SJCRH30 (cell line): ENCODE data around the gene RBKS. TPM values are rescaled to one million over a fixed set of nuclear protein-coding genes. Genes with fewer than 3 reads are reported as not detected.
"Not testable (repeated sequence)": the region's sequence is repeated elsewhere in the genome, so short reads cannot be mapped to it uniquely, and the experiment has no call there.

ENCODE experiments used
- DNase-seq, 2 experiments: peaks; one replicate each; pipeline ENCODE4 v3.0.0-alpha.2; 2015 to 2020
- H3K27ac ChIP-seq: fragments of 250-450 bp; sonication (Bioruptor Pico); 2 replicates; pipeline ENCODE4 v1.5.1; 2020; ENCODE audit warnings: mild to moderate bottlenecking, moderate library complexity
- H3K27me3 ChIP-seq: fragments of 250-450 bp; sonication (Bioruptor Pico); 2 replicates; pipeline ENCODE4 v1.5.1; 2020; ENCODE audit warnings: mild to moderate bottlenecking, moderate library complexity
- H3K36me3 ChIP-seq: fragments of 250-450 bp; sonication (Bioruptor Pico); 2 replicates; pipeline ENCODE4 v1.5.1; 2020; ENCODE audit warnings: mild to moderate bottlenecking, moderate library complexity
- H3K4me1 ChIP-seq: fragments of 250-450 bp; sonication (Bioruptor Pico); 2 replicates; pipeline ENCODE4 v1.5.1; 2020; ENCODE audit warnings: mild to moderate bottlenecking, moderate library complexity
- H3K4me3 ChIP-seq: fragments of 250-450 bp; sonication (Bioruptor Pico); 2 replicates; pipeline ENCODE4 v1.5.1; 2020; ENCODE audit warnings: mild to moderate bottlenecking, moderate library complexity
- H3K9me3 ChIP-seq: fragments of 250-450 bp; sonication (Bioruptor Pico); replicated peaks from 2 replicates; pipeline ENCODE4 v1.5.1; 2020; ENCODE audit warnings: mild to moderate bottlenecking, moderate library complexity
- total RNA-seq: library from RNA; depleted of rRNA; stranded (reverse); fragments of >200 nt; shearing (Covaris generic); gene quantifications from 2 replicates; pipeline ENCODE4 v1.2.3, GENCODE V29; 2014

The RBKS gene
- total RNA-seq, 1 experiment from 2014 or later = 0.20 TPM

DNA sequence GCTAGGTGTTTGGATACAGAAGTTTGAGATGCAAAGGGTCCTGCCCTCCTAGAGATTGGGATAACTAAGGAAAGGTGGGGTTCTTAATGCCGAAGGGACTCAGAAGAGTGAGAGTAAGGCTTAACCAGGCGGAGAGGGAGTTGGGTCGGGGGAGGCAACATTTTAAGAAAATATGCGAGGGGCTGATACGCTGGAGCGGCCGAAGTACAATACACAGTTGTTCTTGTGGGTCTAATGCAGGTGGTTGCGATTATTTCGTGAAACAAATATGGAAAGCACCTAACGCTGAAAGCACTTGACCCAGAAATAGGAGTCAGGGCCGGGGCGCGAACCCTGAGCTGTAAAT lies 119.0 kb downstream of the RBKS start:
- peak overlapping the region; percentile 74 for H3K4me3 ChIP-seq
- peaks cover 10% of the 10 kb centered on the region for H3K4me1 ChIP-seq
- H3K9me3 ChIP-seq = no peaks in the 10 kb centered on the region
- H3K27ac ChIP-seq = peak overlapping the region; percentile 66
- H3K27me3 ChIP-seq = no peaks in the 10 kb centered on the region
- no peak for DNase-seq
- H3K36me3 ChIP-seq = peaks cover 15% of the 10 kb centered on the region

- H3K4me3 ChIP-seq = no peak overlapping the region
- DNase-seq = no peak
- H3K4me1 ChIP-seq = peaks cover 12% of the 10 kb centered on the region
- no peak overlapping the region for H3K27ac ChIP-seq
- no peaks in the 10 kb centered on the region for H3K36me3 ChIP-seq
- no peaks in the 10 kb centered on the region for H3K9me3 ChIP-seq
- no peaks in the 10 kb centered on the region for H3K27me3 ChIP-seq
These were observed 123.9 kb downstream of the RBKS start for GRCh38 chr2:27766287-27766661.

- Histone ChIP-seq H3K27ac (no peak overlapping the region), H3K4me3 (no peak overlapping the region), H3K36me3 (no peaks in the 10 kb centered on the region), H3K4me1 (peaks cover 12% of the 10 kb centered on the region), H3K27me3 (no peaks in the 10 kb centered on the region), H3K9me3 (no peaks in the 10 kb centered on the region)
- DNase-seq = no peak
These were observed 124.4 kb downstream of the RBKS start for GRCh38 chr2:27765621-27766286.

DNA sequence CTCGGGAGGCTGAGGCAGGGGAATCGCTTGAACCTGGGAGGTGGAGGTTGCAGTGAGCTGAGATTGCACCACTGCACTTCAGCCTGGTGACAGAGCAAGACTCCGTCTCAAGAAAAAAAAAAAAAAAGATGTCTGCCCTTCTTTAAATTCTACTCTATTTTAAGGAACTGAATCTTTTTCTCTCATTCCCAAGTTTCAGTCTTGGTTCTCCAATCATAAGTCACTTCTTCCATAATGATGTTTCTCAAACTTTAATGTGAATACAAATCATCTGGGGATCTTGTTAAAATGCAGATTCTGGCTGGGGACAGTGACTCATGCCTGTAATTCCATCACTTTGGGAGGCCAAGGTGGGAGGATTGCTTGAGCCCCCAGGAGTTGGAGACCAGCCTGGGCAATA lies 125.7 kb downstream of the RBKS start:
- peaks cover 12% of the 10 kb centered on the region for H3K4me1 ChIP-seq
- not testable (repeated sequence) for H3K4me3 ChIP-seq, DNase-seq, H3K9me3 ChIP-seq, H3K36me3 ChIP-seq, H3K27me3 ChIP-seq, H3K27ac ChIP-seq

DNA sequence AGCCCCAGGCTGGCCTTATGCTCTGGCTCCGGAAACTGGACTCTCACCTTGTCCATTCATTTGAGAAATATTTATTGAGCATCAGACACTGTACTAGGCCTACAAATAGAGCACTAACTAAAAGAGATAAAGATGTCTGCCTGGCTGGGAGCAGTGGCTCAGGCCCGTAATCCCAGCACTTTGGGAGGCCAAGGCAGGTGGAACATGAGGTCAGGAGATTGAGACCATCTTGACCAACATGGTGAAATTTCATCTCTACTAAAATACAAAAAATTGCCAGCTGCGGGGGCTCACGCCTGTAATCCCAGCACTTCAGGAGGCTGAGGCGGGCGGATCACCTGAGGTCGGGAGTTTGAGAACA lies 126.3 kb downstream of the RBKS start:
- Histone ChIP-seq H3K9me3 (no peaks in the 10 kb centered on the region), H3K4me3 (no peak overlapping the region), H3K27ac (no peak overlapping the region), H3K36me3 (no peaks in the 10 kb centered on the region), H3K4me1 (peaks cover 12% of the 10 kb centered on the region), H3K27me3 (no peaks in the 10 kb centered on the region)
- no peak for DNase-seq

DNA sequence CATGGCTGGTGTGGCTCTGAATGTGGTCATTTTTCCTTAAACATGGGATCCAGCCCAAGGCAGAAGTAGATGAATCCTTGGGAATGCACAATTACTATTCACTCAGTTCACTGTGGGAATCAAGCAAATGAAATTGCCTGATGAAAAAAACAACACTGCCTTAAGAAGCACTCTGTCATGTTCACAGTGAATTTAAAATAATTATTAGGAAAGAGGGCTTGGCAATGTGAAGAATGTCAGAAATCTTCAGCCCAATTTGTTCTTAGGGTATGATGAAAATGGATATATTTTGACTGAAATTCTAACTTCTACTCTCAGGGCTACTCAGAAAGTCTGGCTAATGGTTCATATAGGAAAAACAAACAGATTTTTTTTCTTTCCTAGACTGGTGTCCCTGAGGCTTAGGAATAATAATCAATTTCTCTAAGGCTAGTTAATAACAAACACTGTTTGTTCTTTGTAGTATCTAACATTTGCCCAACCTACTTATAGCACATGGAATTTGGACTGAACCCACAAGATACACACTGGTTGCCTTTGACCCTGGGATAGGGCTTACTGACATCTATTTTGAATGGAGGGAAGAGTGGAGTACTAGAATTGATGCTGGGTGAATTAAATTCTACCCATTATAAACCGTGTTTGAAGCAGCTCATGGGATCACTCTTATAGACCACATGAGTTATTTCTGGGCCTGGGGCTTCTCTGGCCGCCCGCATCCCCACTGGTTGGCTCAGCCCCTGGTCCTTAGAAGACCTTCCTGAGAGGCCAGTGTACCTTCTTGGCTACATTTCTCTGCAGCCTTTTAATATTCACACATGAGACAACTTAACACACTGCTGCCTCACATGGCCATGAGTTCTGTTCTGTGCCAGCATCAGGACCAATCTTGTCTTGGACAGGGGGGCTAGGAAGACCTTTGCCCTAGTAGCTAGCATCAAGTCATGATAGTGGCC lies 127.0 kb downstream of the RBKS start:
- H3K27ac ChIP-seq = no peak overlapping the region
- DNase-seq = no peak

GRCh38 chr2:27756544-27757498 lies 133.4 kb downstream of the RBKS start:
- Histone ChIP-seq H3K4me1 (peaks cover 24% of the 10 kb centered on the region), H3K9me3 (no peaks in the 10 kb centered on the region), H3K36me3 (no peaks in the 10 kb centered on the region), H3K27me3 (no peaks in the 10 kb centered on the region), H3K27ac (no peak overlapping the region), H3K4me3 (no peak overlapping the region)
- DNase-seq = peak; percentile 50 to 53

More for the DNA sequence above, 127.0 kb downstream of the RBKS start:
- Histone ChIP-seq H3K9me3 (no peaks in the 10 kb centered on the region), H3K4me3 (no peak overlapping the region), H3K27me3 (no peaks in the 10 kb centered on the region), H3K4me1 (peaks cover 12% of the 10 kb centered on the region), H3K36me3 (no peaks in the 10 kb centered on the region)

DNA sequence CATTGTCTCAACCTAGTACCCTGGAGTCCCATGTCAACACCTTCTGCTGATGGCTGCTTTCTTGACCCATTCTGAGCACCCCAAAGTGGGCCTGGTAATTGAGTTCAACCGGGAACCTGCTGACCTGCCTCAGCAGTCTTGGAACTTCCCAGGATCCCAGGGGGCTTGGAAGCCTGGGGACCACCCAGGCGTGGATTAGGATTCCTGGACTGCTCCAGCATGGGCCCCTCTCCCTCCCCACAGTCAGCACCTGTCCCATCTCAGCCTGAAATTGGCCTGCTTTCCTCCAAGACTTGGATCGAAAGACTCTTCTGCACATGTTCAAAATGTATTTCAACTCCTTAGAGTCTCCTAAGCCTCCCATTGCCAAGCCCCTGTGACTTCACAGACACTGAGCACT lies 134.1 kb downstream of the RBKS start:
- Histone ChIP-seq H3K27ac (no peak overlapping the region), H3K36me3 (no peaks in the 10 kb centered on the region), H3K27me3 (no peaks in the 10 kb centered on the region), H3K9me3 (no peaks in the 10 kb centered on the region), H3K4me1 (peaks cover 22% of the 10 kb centered on the region), H3K4me3 (no peak overlapping the region)
- DNase-seq = peak; percentile 51 to 60

DNA sequence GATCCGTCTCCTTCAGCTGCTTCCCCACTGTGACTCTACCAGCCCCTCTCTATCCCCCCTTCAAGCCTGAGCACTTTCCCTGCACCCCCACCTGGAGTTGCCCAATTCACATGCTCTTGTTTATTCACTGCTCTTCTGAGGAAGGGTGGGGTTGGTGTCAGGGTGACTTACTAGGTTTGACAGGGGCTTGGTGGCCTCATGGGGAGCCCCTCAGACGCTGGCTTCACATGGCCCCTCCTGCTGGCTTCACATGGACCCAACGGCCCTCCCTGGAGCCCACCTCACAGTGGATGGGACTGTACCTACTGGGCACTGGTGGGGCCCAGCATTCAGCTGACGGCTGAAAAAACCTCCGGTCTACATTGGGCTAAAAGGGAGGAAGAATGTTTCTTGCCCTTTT lies 135.4 kb downstream of the RBKS start:
- H3K27me3 ChIP-seq = no peaks in the 10 kb centered on the region
- no peak for DNase-seq
- no peaks in the 10 kb centered on the region for H3K9me3 ChIP-seq
- H3K36me3 ChIP-seq = no peaks in the 10 kb centered on the region
- no peak overlapping the region for H3K27ac ChIP-seq
- H3K4me3 ChIP-seq = no peak overlapping the region
- H3K4me1 ChIP-seq = peaks cover 22% of the 10 kb centered on the region

DNA sequence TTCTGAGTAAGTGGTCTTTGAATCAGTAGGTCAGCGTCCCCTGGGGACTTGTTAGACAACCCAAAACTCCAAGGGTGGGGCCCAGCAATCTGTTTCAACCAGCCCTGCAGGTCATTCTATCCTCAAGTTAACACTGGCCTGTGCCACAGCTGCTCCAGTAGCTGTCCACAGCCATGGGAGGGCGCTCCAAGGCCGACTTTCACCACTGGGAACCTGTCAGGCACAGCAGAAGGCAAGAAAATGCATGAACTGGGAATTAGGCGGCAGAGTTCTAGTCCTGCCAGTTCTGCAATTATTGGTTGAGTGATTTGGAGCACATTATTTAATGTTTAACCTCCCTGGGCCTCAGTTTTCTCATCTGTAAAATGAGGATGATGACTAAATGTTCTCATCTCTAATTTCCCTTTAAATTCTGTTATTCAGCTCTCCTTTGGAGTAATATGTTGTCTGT lies 136.0 kb downstream of the RBKS start:
- Histone ChIP-seq H3K9me3 (no peaks in the 10 kb centered on the region), H3K36me3 (no peaks in the 10 kb centered on the region)
- peak; percentile 92 to 93 for DNase-seq

GRCh38 chr2:27752551-27753237 lies 137.5 kb downstream of the RBKS start:
- Histone ChIP-seq H3K4me3 (peak overlapping the region; percentile 57), H3K36me3 (no peaks in the 10 kb centered on the region), H3K27ac (peak overlapping the region; percentile 42; the same call in 1 of the 2 replicates), H3K4me1 (peaks cover 22% of the 10 kb centered on the region), H3K9me3 (peaks cover 5% of the 10 kb centered on the region; the same call in 1 of the 2 replicates), H3K27me3 (no peaks in the 10 kb centered on the region)
- peak; percentile 45 to 65 for DNase-seq

More for the DNA sequence above, 136.0 kb downstream of the RBKS start:
- no peaks in the 10 kb centered on the region for H3K27me3 ChIP-seq
- peaks cover 22% of the 10 kb centered on the region for H3K4me1 ChIP-seq
- H3K4me3 ChIP-seq = no peak overlapping the region
- no peak overlapping the region for H3K27ac ChIP-seq

DNA sequence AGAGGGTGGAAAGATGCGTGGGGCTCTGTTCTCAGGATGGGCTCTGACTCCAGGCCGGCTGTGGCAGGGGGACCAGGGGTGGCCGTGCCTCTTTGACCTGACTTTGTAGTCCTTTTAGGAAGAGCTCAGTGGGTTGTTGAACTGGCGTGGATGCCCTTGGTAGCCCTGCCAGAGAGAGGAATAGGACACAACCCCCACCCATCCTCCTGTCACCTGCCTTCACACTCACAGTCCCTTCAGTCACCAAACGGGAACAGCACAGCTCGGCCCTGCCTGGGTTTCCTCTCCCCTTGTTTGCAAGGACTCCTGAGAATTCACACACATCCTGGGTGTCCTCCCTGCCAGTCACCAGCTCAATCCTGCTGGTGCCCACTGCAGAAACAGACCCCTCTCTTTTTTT lies 138.8 kb downstream of the RBKS start:
- H3K4me1 ChIP-seq = peaks cover 13% of the 10 kb centered on the region; the same call in 1 of the 2 replicates
- H3K27me3 ChIP-seq = no peaks in the 10 kb centered on the region
- peaks cover 8% of the 10 kb centered on the region for H3K9me3 ChIP-seq
- no peaks in the 10 kb centered on the region for H3K36me3 ChIP-seq
- no peak overlapping the region for H3K4me3 ChIP-seq
- no peak overlapping the region for H3K27ac ChIP-seq
- DNase-seq = no peak

GRCh38 chr2:27748803-27749554 lies 141.2 kb downstream of the RBKS start:
- not testable (repeated sequence) for H3K27ac ChIP-seq, H3K9me3 ChIP-seq, H3K27me3 ChIP-seq, H3K4me3 ChIP-seq, H3K4me1 ChIP-seq, H3K36me3 ChIP-seq, DNase-seq
